Natural killer cell (primary cell): ENCODE data around the gene LYAR. TPM values are rescaled to one million over a fixed set of nuclear protein-coding genes. Genes with fewer than 3 reads are reported as not detected.

Experiments
- ATAC-seq, 3 donors: fragments of 150-1000 bp in 2 of 3; fragments of 200-7000 bp in 1 of 3; cut with Tn5 transposase; 1 replicate in 1 of 3; 2 replicates in 2 of 3; pipeline ENCODE4 v1.10.0; 2021; ENCODE audit warnings: mild to moderate bottlenecking in 2 of 3, moderate library complexity in 2 of 3
- DNase-seq, 2 donors: peaks; one replicate each; pipeline versions ENCODE4 v3.0.0 to v3.0.0-alpha.2; 2013 to 2021; ENCODE audit warnings: mixed read lengths in 1 of 2
- H3K27ac ChIP-seq: one replicate; pipeline ENCODE4 v1.5.1; 2013; ENCODE audit warnings: mild to moderate bottlenecking, low read length
- H3K27me3 ChIP-seq: one replicate; pipeline ENCODE4 v1.6.1; 2013; ENCODE audit warnings: low read length; ENCODE audit not compliant: control insufficient read depth, insufficient read depth
- H3K36me3 ChIP-seq: one replicate; pipeline ENCODE4 v1.6.1; 2013; ENCODE audit warnings: low read length; ENCODE audit not compliant: control insufficient read depth, insufficient read depth
- H3K4me1 ChIP-seq: one replicate; pipeline ENCODE4 v1.6.1; 2013; ENCODE audit warnings: low read length; ENCODE audit not compliant: control insufficient read depth, insufficient read depth
- H3K4me3 ChIP-seq: one replicate; pipeline ENCODE4 v1.5.1; 2013; ENCODE audit warnings: low read length
- H3K9me3 ChIP-seq: one replicate; pipeline ENCODE4 v1.6.1; 2013; ENCODE audit warnings: low read length; ENCODE audit not compliant: control insufficient read depth, insufficient read depth
- H3K27ac Mint-ChIP-seq, 2 donors: one replicate each; pipeline ENCODE4 v1.8.0; 2022; ENCODE audit warnings: mild to moderate bottlenecking in 2 of 2, mixed read lengths in 2 of 2, moderate library complexity in 1 of 2
- H3K27me3 Mint-ChIP-seq, 2 donors: one replicate each; pipeline ENCODE4 v1.8.0; 2022; ENCODE audit warnings: low read depth in 2 of 2, mixed read lengths in 2 of 2
- H3K36me3 Mint-ChIP-seq: one replicate; pipeline ENCODE4 v1.8.0; 2022; ENCODE audit warnings: mixed read lengths
- H3K4me1 Mint-ChIP-seq, 2 donors: one replicate each; pipeline ENCODE4 v1.8.0; 2022; ENCODE audit warnings: mixed read lengths in 2 of 2
- H3K4me3 Mint-ChIP-seq: one replicate; pipeline ENCODE4 v1.8.0; 2022; ENCODE audit warnings: mild to moderate bottlenecking, moderate library complexity, mixed read lengths
- H3K9me3 Mint-ChIP-seq, 2 donors: one replicate each; pipeline ENCODE4 v1.8.0; 2022; ENCODE audit warnings: mixed read lengths in 2 of 2
- WGBS: methylation state at CpG from one replicate; pipeline ENCODE4 v1.1.7; 2013; ENCODE audit warnings: missing lambda C conversion rate; ENCODE audit not compliant: insufficient coverage; 5-methylcytosine and 5-hydroxymethylcytosine counted together
- intact Hi-C: fragments of 100-400 bp; cut with micrococcal nuclease; formaldehyde crosslinking; loops from one replicate; pipeline ENCODE4 v1.14.2; 2022
- total RNA-seq, 4 donors: library from RNA; stranded (reverse); fragments of 120-200 nt in 1 of 4; gene quantifications; one replicate each; pipeline versions ENCODE4 v1.2.3 to v1.2.4, GENCODE V29; 2013 to 2022
- TF ChIP-seq, protein P1 (sequence below): fragments of 200-600 bp; IDR thresholded peaks from one replicate; pipeline ENCODE4 v1.8.0; 2022; ENCODE audit warnings: antibody characterized with exemption

LYAR gene
- total RNA-seq, 3 donors from 2014 or later (not counting 1 experiment from before 2014, with no cell fraction given), result 42.9 to 81.1 (median 55.8) TPM

DNA sequence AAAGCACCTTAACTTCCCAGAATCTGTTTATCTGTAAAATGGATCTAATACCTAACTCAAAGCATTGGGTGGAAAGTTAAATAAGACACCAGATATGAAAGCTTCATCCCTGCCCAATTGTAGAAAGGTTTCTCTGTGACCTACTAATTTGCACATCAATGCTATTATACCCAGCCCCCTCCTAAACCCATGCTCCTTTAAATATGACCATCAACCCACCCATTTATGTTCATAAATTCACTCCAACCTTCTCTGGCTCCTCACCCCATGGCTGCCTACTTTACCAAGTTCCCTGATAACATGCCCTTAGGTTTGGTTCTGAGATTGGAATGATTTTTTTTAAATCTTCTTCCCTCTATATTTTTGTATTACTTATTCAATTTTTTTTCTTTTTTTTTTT lies 1.9 kb downstream of the LYAR start:
- no peaks in the 10 kb centered on the region for H3K27me3 Mint-ChIP-seq
- H3K4me1 ChIP-seq, result peaks cover 21% of the 10 kb centered on the region
- peaks cover 55 to 62% of the 10 kb centered on the region in 2 donors for H3K4me1 Mint-ChIP-seq
- DNase-seq (no peak), ATAC-seq (no peak)
- no peak overlapping the region for H3K4me3 ChIP-seq
- intact Hi-C loops, result no loop called here
- no peaks in the 10 kb centered on the region for H3K36me3 Mint-ChIP-seq
- H3K9me3 ChIP-seq, result no peaks in the 10 kb centered on the region
- H3K4me3 Mint-ChIP-seq, result peak overlapping the region; percentile 65
- TF ChIP-seq, protein P1, sequence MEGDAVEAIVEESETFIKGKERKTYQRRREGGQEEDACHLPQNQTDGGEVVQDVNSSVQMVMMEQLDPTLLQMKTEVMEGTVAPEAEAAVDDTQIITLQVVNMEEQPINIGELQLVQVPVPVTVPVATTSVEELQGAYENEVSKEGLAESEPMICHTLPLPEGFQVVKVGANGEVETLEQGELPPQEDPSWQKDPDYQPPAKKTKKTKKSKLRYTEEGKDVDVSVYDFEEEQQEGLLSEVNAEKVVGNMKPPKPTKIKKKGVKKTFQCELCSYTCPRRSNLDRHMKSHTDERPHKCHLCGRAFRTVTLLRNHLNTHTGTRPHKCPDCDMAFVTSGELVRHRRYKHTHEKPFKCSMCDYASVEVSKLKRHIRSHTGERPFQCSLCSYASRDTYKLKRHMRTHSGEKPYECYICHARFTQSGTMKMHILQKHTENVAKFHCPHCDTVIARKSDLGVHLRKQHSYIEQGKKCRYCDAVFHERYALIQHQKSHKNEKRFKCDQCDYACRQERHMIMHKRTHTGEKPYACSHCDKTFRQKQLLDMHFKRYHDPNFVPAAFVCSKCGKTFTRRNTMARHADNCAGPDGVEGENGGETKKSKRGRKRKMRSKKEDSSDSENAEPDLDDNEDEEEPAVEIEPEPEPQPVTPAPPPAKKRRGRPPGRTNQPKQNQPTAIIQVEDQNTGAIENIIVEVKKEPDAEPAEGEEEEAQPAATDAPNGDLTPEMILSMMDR, result no peak
- no peaks in the 10 kb centered on the region for H3K9me3 Mint-ChIP-seq
- H3K27ac ChIP-seq, result no peak overlapping the region
- no peaks in the 10 kb centered on the region for H3K27me3 ChIP-seq
- peaks cover 31% of the 10 kb centered on the region for H3K36me3 ChIP-seq
- H3K27ac Mint-ChIP-seq, result peak overlapping the region; percentile 46 to 98

DNA sequence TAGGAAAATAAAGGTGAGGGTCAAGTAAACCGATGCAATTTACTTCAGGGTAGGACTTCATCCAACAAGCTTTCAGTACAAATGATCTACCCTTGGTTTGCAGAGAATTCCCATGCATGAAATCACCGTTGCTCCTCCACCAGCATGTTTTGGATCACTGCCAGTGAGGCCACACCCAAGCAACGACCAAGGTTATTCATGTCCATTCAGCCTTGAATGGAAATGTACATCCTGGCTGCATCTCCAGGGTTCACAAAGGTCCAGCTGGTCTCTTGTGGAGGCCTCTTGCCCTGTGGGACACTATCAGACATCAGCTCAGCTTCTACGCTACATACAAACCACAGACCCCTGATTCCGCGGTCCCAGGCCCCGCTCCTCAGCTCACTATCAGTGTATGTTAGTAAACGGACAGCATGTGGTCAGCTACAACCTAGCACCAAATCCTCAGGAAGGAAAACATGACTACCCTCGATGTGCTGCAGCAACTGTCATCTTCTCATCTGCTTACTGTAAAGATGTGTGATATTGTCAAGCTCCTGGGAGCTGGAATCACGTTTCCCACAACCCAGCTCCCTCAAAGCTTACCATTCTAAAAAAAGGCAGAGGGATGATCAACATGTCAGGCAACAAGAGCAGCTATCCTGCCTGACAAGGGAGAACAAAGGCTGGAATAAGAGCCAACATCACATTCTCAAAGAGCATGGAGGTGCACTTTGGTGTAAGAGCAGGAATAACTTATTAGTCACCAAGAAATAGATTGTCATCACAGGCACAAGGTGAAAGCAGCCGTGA lies 4.9 kb downstream of the LYAR start:
- Histone ChIP-seq H3K4me1 (peaks cover 14% of the 10 kb centered on the region), H3K4me3 (no peak overlapping the region), H3K9me3 (no peaks in the 10 kb centered on the region), H3K36me3 (peaks cover 51% of the 10 kb centered on the region), H3K27me3 (no peaks in the 10 kb centered on the region), H3K27ac (no peak overlapping the region)
- 96% methylated on average over 11 of the region's 11 CpGs for WGBS
- DNase-seq (no peak), ATAC-seq (no peak)
- Mint-ChIP-seq H3K9me3 (no peaks in the 10 kb centered on the region), H3K4me3 (no peak overlapping the region), H3K27ac (peak overlapping the region; percentile 36 to 73), H3K36me3 (peaks cover 10% of the 10 kb centered on the region), H3K4me1 (peaks cover 54 to 59% of the 10 kb centered on the region in 2 donors), H3K27me3 (no peaks in the 10 kb centered on the region)
- intact Hi-C loops, result no loop called here
- TF ChIP-seq, protein P1, result no peak

DNA sequence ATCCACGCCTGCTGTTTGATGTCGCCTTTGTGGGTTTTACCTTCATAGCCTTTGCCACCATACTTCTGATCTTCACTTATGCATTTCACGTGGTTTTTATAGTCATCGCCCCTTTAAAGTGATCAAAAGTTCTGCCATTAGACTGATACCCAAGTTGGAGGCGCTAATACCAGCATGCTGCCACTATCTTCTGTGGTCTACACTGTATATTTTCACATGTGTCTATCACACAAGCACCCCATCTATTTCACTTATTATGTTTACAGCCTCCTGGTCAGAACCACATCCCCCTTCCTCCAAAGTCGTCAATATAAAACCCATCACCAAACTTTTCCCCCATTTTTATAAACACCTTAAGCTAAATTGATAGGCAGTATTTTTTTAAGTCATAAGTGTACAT lies 8.2 kb downstream of the LYAR start:
- Mint-ChIP-seq H3K4me1 (peaks cover 26 to 32% of the 10 kb centered on the region in 2 donors), H3K27ac (peak overlapping the region; percentile 76 to 82), H3K9me3 (no peaks in the 10 kb centered on the region), H3K27me3 (no peaks in the 10 kb centered on the region), H3K36me3 (peaks cover 18% of the 10 kb centered on the region), H3K4me3 (no peak overlapping the region)
- Histone ChIP-seq H3K4me3 (no peak overlapping the region), H3K9me3 (no peaks in the 10 kb centered on the region), H3K27me3 (no peaks in the 10 kb centered on the region), H3K4me1 (no peaks in the 10 kb centered on the region), H3K27ac (no peak overlapping the region), H3K36me3 (peaks cover 79% of the 10 kb centered on the region)
- intact Hi-C loops, result no loop called here
- DNase-seq (no peak), ATAC-seq (peak; percentile 43 to 74 (median 69))
- TF ChIP-seq, protein P1, result no peak
- WGBS, result 77% methylated on average over 6 of the region's 6 CpGs

DNA sequence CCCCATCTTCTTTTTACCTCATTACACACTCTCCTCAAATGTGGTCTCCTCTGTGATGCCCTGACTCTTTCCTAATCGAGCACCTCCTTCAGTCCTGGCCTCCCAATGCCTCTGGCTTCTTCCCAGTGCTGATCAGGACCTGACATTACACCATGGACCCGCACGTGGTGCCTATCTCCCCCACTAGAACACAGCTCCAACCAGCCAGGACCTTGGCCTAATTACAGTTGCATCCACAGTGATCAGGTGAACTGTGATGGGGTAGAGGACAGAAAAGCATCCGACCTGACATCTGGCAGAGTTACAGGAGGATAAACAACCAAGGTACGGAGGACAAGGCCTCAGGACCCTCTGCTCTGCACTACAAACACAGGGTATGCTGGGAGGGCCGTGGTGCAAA lies 12.4 kb downstream of the LYAR start:
- peak overlapping the region; percentile 32 to 42 for H3K27ac Mint-ChIP-seq

More for the DNA sequence above, 12.4 kb downstream of the LYAR start:
- Mint-ChIP-seq H3K4me3 (no peak overlapping the region), H3K9me3 (no peaks in the 10 kb centered on the region), H3K4me1 (peaks cover 22 to 32% of the 10 kb centered on the region in 2 donors), H3K36me3 (peaks cover 44% of the 10 kb centered on the region), H3K27me3 (no peaks in the 10 kb centered on the region)
- no peak for DNase-seq
- Histone ChIP-seq H3K4me3 (no peak overlapping the region), H3K36me3 (peaks cover 80% of the 10 kb centered on the region), H3K4me1 (no peaks in the 10 kb centered on the region), H3K9me3 (no peaks in the 10 kb centered on the region), H3K27me3 (no peaks in the 10 kb centered on the region), H3K27ac (no peak overlapping the region)
- ATAC-seq, result no peak
- TF ChIP-seq, protein P1, result no peak
- 83% methylated on average over 6 of the region's 6 CpGs for WGBS
- intact Hi-C loops, result no loop called here
